ENCODE data around the gene HIVEP3.

Gene HIVEP3

GRCh38 chr1:41541592-41541952, 377.1 kb downstream of the HIVEP3 start:
- no peak for DNase-seq

GRCh38 chr1:41540886-41541591, 377.7 kb downstream of the HIVEP3 start:
- DNase-seq, result no peak

GRCh38 chr1:41539999-41540398, 378.7 kb downstream of the HIVEP3 start:
- DNase-seq, result no peak

GRCh38 chr1:41539418-41539805, 379.3 kb downstream of the HIVEP3 start:
- no peak for DNase-seq

GRCh38 chr1:41538741-41539417, 379.8 kb downstream of the HIVEP3 start:
- DNase-seq, result no peak

- no peak for DNase-seq
These were observed 380.9 kb downstream of the HIVEP3 start for GRCh38 chr1:41537788-41538351.

GRCh38 chr1:41537251-41537650, 381.5 kb downstream of the HIVEP3 start:
- DNase-seq, result no peak

- DNase-seq, result no peak
These were observed 382.3 kb downstream of the HIVEP3 start for GRCh38 chr1:41536361-41536802.

GRCh38 chr1:41535716-41536115, 383.0 kb downstream of the HIVEP3 start:
- DNase-seq, result no peak

- DNase-seq, result no peak
These were observed 383.4 kb downstream of the HIVEP3 start for GRCh38 chr1:41535276-41535675.

GRCh38 chr1:41534181-41535076, 384.3 kb downstream of the HIVEP3 start:
- DNase-seq, result no peak

GRCh38 chr1:41533731-41534080, 385.0 kb downstream of the HIVEP3 start:
- DNase-seq, result no peak

- DNase-seq, result no peak
These were observed 385.5 kb downstream of the HIVEP3 start for GRCh38 chr1:41533016-41533730.

GRCh38 chr1:41532206-41532975, 386.3 kb downstream of the HIVEP3 start:
- DNase-seq, result no peak

GRCh38 chr1:41530411-41530810, 388.3 kb downstream of the HIVEP3 start:
- DNase-seq, result no peak

GRCh38 chr1:41529621-41530395, 388.9 kb downstream of the HIVEP3 start:
- DNase-seq, result no peak

- DNase-seq, result no peak
These were observed 389.8 kb downstream of the HIVEP3 start for GRCh38 chr1:41528726-41529605.

GRCh38 chr1:41528106-41528505, 390.6 kb downstream of the HIVEP3 start:
- DNase-seq, result no peak

- no peak for DNase-seq
These were observed 391.7 kb downstream of the HIVEP3 start for GRCh38 chr1:41526956-41527561.

Measured in stimulated activated naive CD4-positive, alpha-beta T cell treated with Interleukin-2 at 50 U/mL for 16 hours (primary cell).